DND-41 (cell line): Measurements from ENCODE around the gene TMIGD1.

ENCODE experiments used
- CTCF ChIP-seq: IDR thresholded peaks from 2 replicates; pipeline ENCODE4 v1.5.1; 2012; ENCODE audit warnings: borderline replicate concordance, low read length, moderate library complexity, mild to moderate bottlenecking; ENCODE audit not compliant: poor library complexity, severe bottlenecking; ENCODE audit errors: extremely low read depth
- EZH2 ChIP-seq: IDR thresholded peaks from 3 replicates; pipeline ENCODE4 v1.6.1; 2012; ENCODE audit warnings: borderline replicate concordance, low read depth, mild to moderate bottlenecking, moderate library complexity, low read length, inconsistent platforms; ENCODE audit not compliant: severe bottlenecking

GRCh38 chr17:30379303-30379902 is 45.5 kb upstream of the TMIGD1 start:
- TF ChIP-seq CTCF (no peak), EZH2 (no peak)
